Fibroblast of peridontal ligament (primary cell): ENCODE results near the gene FAM118B.

Source experiments
- DNase-seq: peaks from one replicate; pipeline ENCODE4 v3.0.0-alpha.2; 2010; ENCODE audit errors: extremely low read depth

The FAM118B gene

GRCh38 chr11:126186708-126187529, 24.7 kb upstream of the FAM118B start:
- no peak for DNase-seq

GRCh38 chr11:126188332-126189108, 23.1 kb upstream of the FAM118B start:
- no peak for DNase-seq

- no peak for DNase-seq
Observed at GRCh38 chr11:126189109-126189929, 22.3 kb upstream of the FAM118B start.

- no peak for DNase-seq
Observed at GRCh38 chr11:126190792-126191191, 20.8 kb upstream of the FAM118B start.

- DNase-seq, result no peak
Observed at GRCh38 chr11:126191379-126192073, 20.1 kb upstream of the FAM118B start.

- DNase-seq, result no peak
Observed at GRCh38 chr11:126192361-126192760, 19.2 kb upstream of the FAM118B start.

GRCh38 chr11:126193038-126193478, 18.5 kb upstream of the FAM118B start:
- DNase-seq, result no peak

- DNase-seq, result peak; percentile 72
Observed at GRCh38 chr11:126194121-126194543, 17.4 kb upstream of the FAM118B start.

- no peak for DNase-seq
Observed at GRCh38 chr11:126195119-126195518, 16.5 kb upstream of the FAM118B start.

- no peak for DNase-seq
Observed at GRCh38 chr11:126197277-126197939, 14.2 kb upstream of the FAM118B start.

- DNase-seq, result no peak
Observed at GRCh38 chr11:126198648-126199047, 12.9 kb upstream of the FAM118B start.

- DNase-seq, result no peak
Observed at GRCh38 chr11:126202646-126203359, 8.8 kb upstream of the FAM118B start.

- no peak for DNase-seq
Observed at GRCh38 chr11:126205359-126205758, 6.2 kb upstream of the FAM118B start.

GRCh38 chr11:126207896-126208295, 3.7 kb upstream of the FAM118B start:
- DNase-seq, result no peak

- peak; percentile 4 for DNase-seq
Observed at GRCh38 chr11:126210871-126211235, 729 bp upstream of the FAM118B start.

- peak; percentile 22 for DNase-seq
Observed at GRCh38 chr11:126212089-126212660, 593 bp downstream of the FAM118B start.

- DNase-seq, result no peak
Observed at GRCh38 chr11:126214441-126214840, 2.9 kb downstream of the FAM118B start.

GRCh38 chr11:126214841-126215240, 3.3 kb downstream of the FAM118B start:
- DNase-seq, result no peak

GRCh38 chr11:126216526-126217305, 5.1 kb downstream of the FAM118B start:
- no peak for DNase-seq
